PC-9 (cell line): ENCODE measurements around the gene MOK. TPM values are rescaled to one million over a fixed set of nuclear protein-coding genes. Genes with fewer than 3 reads are reported as not detected.

Experiments used
- BruUV-seq: library from RNA; stranded (reverse); fragments of 400-500 nt; replicated peaks from 2 replicates; lab custom pipeline; 2021; lab: Mats Ljungman, UMichigan
- CTCF ChIA-PET: fragments of 300-600 bp; sonication (Branson Sonifier 250); formaldehyde crosslinking; loops from one replicate; lab custom pipeline; 2022; ENCODE audit warnings: antibody characterized with exemption; lab: Charles Lee
- POLR2A ChIA-PET: fragments of 300-600 bp; sonication (Branson Sonifier 250); formaldehyde crosslinking; loops from one replicate; lab custom pipeline; 2022; ENCODE audit warnings: antibody characterized with exemption; ENCODE audit not compliant: unreplicated experiment; lab: Charles Lee
- DNase-seq, 2 experiments: peaks; one replicate each; pipeline versions ENCODE4 v3.0.0 to v3.0.0-alpha.2; 2015 to 2022; ENCODE audit warnings: mixed read lengths in 1 of 2
- H2AFZ ChIP-seq: fragments of 200-600 bp; sonication (generic); 2 replicates; pipeline ENCODE4 v1.8.1; 2017; ENCODE audit warnings: antibody characterized with exemption
- H3F3A ChIP-seq: fragments of 200-600 bp; sonication (generic); 2 replicates; pipeline ENCODE4 v1.8.1; 2017; ENCODE audit warnings: antibody characterized with exemption, mild to moderate bottlenecking, low read depth; ENCODE audit not compliant: insufficient read depth
- H3K27ac ChIP-seq: fragments of 200-600 bp; sonication (generic); 2 replicates; pipeline ENCODE4 v1.6.1; 2016; ENCODE audit warnings: mixed run types
- H3K27me3 ChIP-seq: fragments of 200-600 bp; sonication (generic); 2 replicates; pipeline ENCODE4 v1.6.1; 2016; ENCODE audit warnings: low read depth, mixed run types; ENCODE audit not compliant: insufficient read depth
- H3K36me3 ChIP-seq: fragments of 200-600 bp; sonication (generic); 2 replicates; pipeline ENCODE4 v1.6.1; 2016; ENCODE audit warnings: low read depth, mixed run types
- H3K4me1 ChIP-seq: fragments of 200-600 bp; sonication (generic); replicated peaks from 2 replicates; pipeline ENCODE4 v1.6.1; 2016; ENCODE audit warnings: mixed run types; ENCODE audit not compliant: insufficient read depth
- H3K4me2 ChIP-seq: fragments of 200-600 bp; sonication (generic); 2 replicates; pipeline ENCODE4 v1.6.1; 2017; ENCODE audit warnings: mixed run types
- H3K4me3 ChIP-seq: fragments of 200-600 bp; sonication (generic); 2 replicates; pipeline ENCODE4 v1.6.1; 2016; ENCODE audit warnings: mixed run types
- H3K79me2 ChIP-seq: fragments of 200-600 bp; sonication (generic); 2 replicates; pipeline ENCODE4 v1.6.1; 2017; ENCODE audit warnings: low read depth, mixed run types
- H3K9me2 ChIP-seq: fragments of 200-600 bp; sonication (generic); 2 replicates; pipeline ENCODE4 v1.8.1; 2017; ENCODE audit warnings: mild to moderate bottlenecking; ENCODE audit not compliant: insufficient read depth
- H3K9me3 ChIP-seq: fragments of 200-600 bp; sonication (generic); 2 replicates; pipeline ENCODE4 v1.8.1; 2016; ENCODE audit warnings: low read depth; ENCODE audit not compliant: insufficient read depth
- H4K20me1 ChIP-seq: fragments of 200-600 bp; sonication (generic); 2 replicates; pipeline ENCODE4 v1.8.1; 2017; ENCODE audit not compliant: insufficient read depth
- CTCF ChIP-seq: fragments of 200-600 bp; sonication (generic); conservative IDR thresholded peaks from 2 replicates; pipeline ENCODE4 v1.6.1; 2017; ENCODE audit warnings: mixed run types, antibody characterized with exemption, mild to moderate bottlenecking, moderate library complexity
- EZH2 ChIP-seq: fragments of 200-600 bp; sonication (generic); IDR thresholded peaks from 2 replicates; pipeline ENCODE4 v1.8.0; 2017; ENCODE audit warnings: antibody characterized with exemption, low read depth
- intact Hi-C: fragments of 100-400 bp; cut with micrococcal nuclease; formaldehyde crosslinking; loops from one replicate; pipeline ENCODE4 v1.10.0; 2022; ENCODE audit not compliant: unreplicated experiment
- total RNA-seq: library from RNA; stranded (reverse); gene quantifications from 2 replicates; pipeline ENCODE4 v1.2.3, GENCODE V29; 2021

Gene MOK
- total RNA-seq, 1 experiment from 2014 or later, result 74.3 TPM

GRCh38 chr14:102325791-102326345 lies 20.9 kb upstream of the MOK start:
- ChIA-PET CTCF (no interaction called here), POLR2A (no interaction called here)
- Histone ChIP-seq H3K4me3 (no peak overlapping the region), H4K20me1 (no peaks in the 10 kb centered on the region), H3K4me1 (peaks cover 3% of the 10 kb centered on the region; the same call in 1 of the 2 replicates), H2AFZ (no peak overlapping the region), H3K9me3 (no peaks in the 10 kb centered on the region), H3F3A (peaks cover 22% of the 10 kb centered on the region; the same call in 1 of the 2 replicates), H3K27ac (no peak overlapping the region), H3K27me3 (no peaks in the 10 kb centered on the region), H3K9me2 (no peaks in the 10 kb centered on the region), H3K4me2 (no peak overlapping the region), H3K36me3 (peaks cover 5% of the 10 kb centered on the region; the same call in 1 of the 2 replicates), H3K79me2 (no peaks in the 10 kb centered on the region)
- intact Hi-C loops, result no loop called here
- peak in 1 of 2 experiments; percentile 26 for DNase-seq
- TF ChIP-seq CTCF, result no peak
- no peak for TF ChIP-seq EZH2
- no TSS peak for BruUV-seq

GRCh38 chr14:102323102-102323501 lies 18.1 kb upstream of the MOK start:
- H4K20me1 ChIP-seq, result no peaks in the 10 kb centered on the region
- H3K27ac ChIP-seq, result no peak overlapping the region
- no peak overlapping the region for H3K4me3 ChIP-seq
- ChIA-PET CTCF (no interaction called here), POLR2A (interaction anchor here (0.6 kb wide), 1 partner anchor 258 kb away, joined by 3 read pairs; no protein-coding TSS in a partner anchor)
- H3F3A ChIP-seq, result peaks cover 40% of the 10 kb centered on the region; the same call in 1 of the 2 replicates
- H3K36me3 ChIP-seq, result peaks cover 5% of the 10 kb centered on the region; the same call in 1 of the 2 replicates
- TF ChIP-seq CTCF, result peak; percentile 75
- TF ChIP-seq EZH2, result no peak
- H3K9me3 ChIP-seq, result no peaks in the 10 kb centered on the region
- H3K4me2 ChIP-seq, result no peak overlapping the region
- intact Hi-C loops, result no loop called here
- H3K9me2 ChIP-seq, result no peaks in the 10 kb centered on the region
- peak; percentile 49 to 77 for DNase-seq
- peaks cover 18% of the 10 kb centered on the region for H3K79me2 ChIP-seq
- no peaks in the 10 kb centered on the region for H3K27me3 ChIP-seq
- BruUV-seq, result no TSS peak
- H3K4me1 ChIP-seq, result peaks cover 21% of the 10 kb centered on the region
- no peak overlapping the region for H2AFZ ChIP-seq

GRCh38 chr14:102321456-102322422 lies 16.8 kb upstream of the MOK start:
- ChIA-PET CTCF (no interaction called here), POLR2A (no interaction called here)
- Histone ChIP-seq H3K9me3 (no peaks in the 10 kb centered on the region), H3K79me2 (peaks cover 18% of the 10 kb centered on the region), H3F3A (peaks cover 52% of the 10 kb centered on the region), H2AFZ (no peak overlapping the region), H3K4me3 (no peak overlapping the region), H3K4me1 (peaks cover 25% of the 10 kb centered on the region), H3K27me3 (no peaks in the 10 kb centered on the region), H3K4me2 (no peak overlapping the region), H3K36me3 (peaks cover 5% of the 10 kb centered on the region; the same call in 1 of the 2 replicates), H3K27ac (no peak overlapping the region), H4K20me1 (no peaks in the 10 kb centered on the region), H3K9me2 (no peaks in the 10 kb centered on the region)
- BruUV-seq, result no TSS peak
- DNase-seq, result no peak
- TF ChIP-seq CTCF (no peak), EZH2 (no peak)
- intact Hi-C loops, result no loop called here
